Activated CD8-positive, alpha-beta memory T cell treated with anti-CD3 and anti-CD28 coated beads, Interleukin-2, amount 50 U/mL, for 4 hours (primary cell): ENCODE measurements around the gene TNFSF15.

Experiments used
- DNase-seq: peaks from one replicate; pipeline ENCODE4 v3.0.0-alpha.2; 2020

The TNFSF15 gene

DNA sequence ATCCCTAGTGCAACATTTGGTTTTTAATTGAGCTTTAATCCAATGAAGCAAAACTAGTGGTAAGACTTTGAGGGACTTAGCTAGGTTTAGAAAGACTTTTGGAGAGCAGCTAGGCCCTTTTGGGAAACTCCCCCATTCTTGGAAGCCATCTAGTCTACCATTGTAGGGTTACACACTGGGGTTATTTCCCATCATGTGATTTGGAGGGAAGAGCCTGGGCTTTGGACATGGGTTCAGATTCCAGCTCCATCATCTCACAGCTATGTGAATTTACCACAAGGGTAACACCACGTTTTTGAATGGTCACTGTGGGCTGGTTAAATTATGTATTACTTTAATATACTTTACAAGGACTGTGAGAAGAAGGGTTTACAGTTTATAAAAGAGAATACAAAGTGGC lies 18.3 kb upstream of the TNFSF15 start:
- DNase-seq, result no peak

GRCh38 chr9:114823441-114823840 lies 17.6 kb upstream of the TNFSF15 start:
- DNase-seq, result no peak

DNA sequence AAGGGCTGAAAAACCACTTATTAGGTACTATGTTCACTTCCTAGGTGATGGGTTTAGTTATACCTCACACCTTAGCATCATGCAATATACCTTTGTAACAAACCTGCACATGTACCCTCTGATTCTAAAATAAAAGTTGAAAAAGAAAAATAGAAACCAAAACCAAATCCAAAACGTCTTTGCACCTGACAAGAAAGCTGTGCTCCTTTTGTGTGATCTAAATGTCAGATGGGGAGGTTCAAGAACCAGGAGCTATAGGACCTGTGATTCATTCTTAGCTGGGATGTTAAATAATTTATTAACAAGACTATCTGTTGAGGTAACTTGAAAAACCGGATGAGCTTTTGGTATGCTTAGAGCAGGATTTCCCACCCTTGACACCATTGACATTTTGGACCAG lies 16.9 kb upstream of the TNFSF15 start:
- no peak for DNase-seq

DNA sequence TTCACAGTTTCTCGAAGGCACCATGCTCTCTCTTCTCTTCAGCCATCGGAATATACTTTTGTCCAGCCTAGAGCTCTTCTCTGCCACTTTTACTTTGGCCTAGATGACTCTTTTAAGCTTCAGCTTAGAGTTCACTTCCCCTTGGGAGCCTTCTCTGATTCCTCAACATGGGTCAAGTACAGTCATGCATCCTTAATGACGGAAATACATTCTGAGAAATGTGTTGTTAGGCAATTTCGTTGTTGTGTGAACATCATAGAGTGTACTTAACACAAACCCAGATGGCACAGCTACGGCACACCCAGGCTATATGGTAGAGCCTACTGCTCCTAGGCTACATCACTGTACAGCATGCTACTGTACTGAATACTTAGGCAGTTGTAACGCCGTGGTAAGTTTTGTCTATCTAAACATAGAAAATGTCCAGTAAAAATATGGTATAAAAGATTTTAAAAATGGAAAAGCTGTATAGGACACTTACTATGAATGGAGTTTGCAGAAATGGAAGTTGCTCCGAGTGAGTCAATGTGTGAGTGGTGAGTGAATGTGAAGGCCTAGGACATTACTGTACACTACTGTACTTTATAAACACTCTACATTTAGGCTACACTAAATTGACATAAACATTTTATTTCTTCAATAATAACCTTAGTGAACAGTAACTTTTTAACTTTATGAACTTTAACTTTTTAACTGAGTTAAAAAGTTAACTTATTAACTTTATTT lies 15.1 kb upstream of the TNFSF15 start:
- no peak for DNase-seq

DNA sequence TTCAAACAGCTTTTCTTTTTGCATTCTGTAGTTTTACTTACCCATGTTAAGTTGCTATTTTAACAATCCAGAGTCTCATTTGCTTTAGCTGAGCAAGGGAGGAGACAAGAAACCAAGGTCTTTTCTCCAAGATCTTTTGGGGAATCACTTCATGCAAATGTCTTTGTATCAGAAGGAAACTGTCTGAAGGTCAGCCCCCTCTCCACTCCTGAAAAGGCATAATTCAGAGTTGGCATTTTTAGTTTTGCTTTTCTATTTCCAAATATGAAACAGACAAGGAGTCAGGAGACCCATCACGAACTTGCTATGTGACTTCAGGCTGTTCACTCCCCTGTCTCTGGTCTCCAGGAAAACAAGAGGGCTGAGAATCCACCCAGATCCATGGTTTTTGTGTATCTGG lies 12.3 kb upstream of the TNFSF15 start:
- no peak for DNase-seq

DNA sequence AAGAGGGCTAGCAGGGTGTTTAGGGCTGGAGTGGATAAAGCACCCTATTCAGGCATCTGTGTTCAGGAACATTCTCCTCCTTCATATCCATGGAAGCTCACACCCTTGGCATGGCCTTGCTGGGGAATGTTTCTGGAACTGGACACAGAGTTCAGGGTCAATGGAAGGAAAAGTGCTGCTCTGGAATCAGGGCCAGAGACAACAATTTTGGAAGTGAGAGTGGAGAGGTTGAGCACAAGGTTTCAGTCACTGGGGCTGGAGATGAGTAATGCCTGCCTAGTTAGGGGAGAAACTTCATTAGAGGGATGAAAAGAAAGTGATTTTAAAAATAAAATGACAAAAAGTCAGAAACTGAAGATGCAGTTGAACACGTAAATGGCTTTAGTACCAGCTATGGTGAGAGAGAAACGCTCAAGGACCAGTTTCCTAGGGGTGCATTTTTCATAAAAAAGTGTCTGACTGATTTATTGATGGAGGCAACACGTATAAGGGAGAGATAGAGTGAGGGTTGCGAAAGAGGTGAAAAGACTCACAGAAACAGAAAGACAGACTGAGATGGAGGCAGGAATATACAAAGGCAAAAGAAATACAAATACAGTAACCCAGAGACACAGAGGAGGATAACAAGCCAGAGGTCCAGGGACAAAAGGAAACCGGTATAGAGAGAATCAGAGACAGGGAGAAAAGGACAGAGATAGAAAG lies 8.0 kb upstream of the TNFSF15 start:
- DNase-seq, result no peak

GRCh38 chr9:114811966-114812636 lies 6.3 kb upstream of the TNFSF15 start:
- DNase-seq, result no peak

GRCh38 chr9:114811301-114811700 lies 5.5 kb upstream of the TNFSF15 start:
- no peak for DNase-seq

- DNase-seq, result no peak
Measured at GRCh38 chr9:114810614-114811013, 4.8 kb upstream of the TNFSF15 start.

DNA sequence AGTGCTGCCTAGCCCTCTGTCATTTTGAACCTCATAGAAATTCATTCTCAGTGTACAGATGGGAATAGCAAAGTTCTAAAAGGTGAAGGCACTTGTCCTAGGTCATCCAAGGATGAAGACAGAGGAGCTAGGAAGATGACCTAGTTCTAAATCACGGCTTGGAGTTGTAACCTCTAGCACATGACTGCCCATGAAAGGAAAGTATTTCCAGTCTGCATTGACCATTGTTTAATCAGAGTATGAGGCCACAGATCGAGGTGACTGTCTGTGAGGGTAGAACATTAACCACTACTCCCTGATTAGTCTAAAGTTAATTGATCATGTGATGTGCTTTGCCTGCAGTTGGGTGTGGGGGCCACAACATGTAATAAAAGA lies 674 bp upstream of the TNFSF15 start:
- DNase-seq, result no peak

DNA sequence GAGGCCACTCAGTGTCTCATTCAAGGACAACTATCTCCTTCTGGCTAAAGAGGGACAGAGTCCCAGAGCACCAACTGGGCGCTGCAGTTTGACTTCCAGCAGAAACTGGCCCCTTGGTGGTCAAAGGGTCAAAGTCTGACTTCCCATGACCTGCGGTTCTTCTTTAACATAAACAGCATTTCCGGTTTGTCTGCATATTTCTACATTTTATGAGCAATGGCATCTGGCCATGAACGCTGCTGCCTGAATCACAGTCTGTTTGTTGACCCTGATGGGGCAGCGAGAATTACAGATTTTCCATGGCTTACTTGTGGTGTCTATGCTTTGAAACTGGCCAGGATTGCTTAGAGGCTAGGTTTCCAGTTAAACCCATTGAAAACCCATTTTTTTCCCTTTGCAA lies 1.3 kb downstream of the TNFSF15 start:
- no peak for DNase-seq

DNA sequence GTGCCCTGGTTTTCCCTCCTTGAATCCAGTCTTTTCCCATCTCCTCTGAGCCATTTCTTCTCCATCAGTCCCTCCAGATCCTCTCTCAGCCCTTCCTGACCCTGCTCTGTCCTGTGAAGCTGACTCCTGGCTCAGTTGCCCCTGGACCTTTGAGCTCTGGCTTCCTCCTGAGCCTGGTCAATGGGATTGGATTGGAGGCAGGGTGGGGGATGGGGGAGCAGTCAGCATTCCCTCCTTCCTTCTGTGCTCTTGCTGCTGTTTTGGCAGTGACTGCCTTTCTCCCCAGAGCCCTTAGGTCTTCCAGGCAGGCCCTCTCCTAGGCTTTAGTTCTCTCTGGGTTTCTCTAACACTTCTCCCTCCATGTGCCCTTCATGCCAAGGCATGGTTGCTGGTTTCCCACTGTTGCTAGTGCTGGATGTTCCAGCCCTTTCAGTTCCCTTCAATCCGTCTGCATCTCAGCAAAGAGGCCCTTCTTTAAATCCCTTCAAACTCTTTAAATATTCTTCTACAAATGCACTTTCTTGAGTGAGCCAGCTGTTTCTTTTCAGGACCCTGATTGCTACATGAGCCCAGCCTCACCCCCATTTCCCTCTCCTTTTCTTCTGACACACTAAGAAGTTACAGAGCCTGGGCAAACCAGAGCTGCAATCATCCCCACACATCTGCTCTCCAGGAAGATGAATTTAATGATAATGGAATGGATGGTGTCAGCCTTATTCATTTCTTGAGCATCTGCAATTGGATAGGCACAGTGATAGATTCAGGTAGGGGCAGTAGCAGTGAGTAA lies 2.2 kb downstream of the TNFSF15 start:
- DNase-seq, result no peak

- DNase-seq, result no peak
Measured at GRCh38 chr9:114799925-114800324, 5.9 kb downstream of the TNFSF15 start.

- DNase-seq, result no peak
Measured at GRCh38 chr9:114799441-114799840, 6.4 kb downstream of the TNFSF15 start.

- no peak for DNase-seq
Measured at GRCh38 chr9:114798780-114799427, 6.9 kb downstream of the TNFSF15 start.

- DNase-seq, result no peak
Measured at GRCh38 chr9:114798101-114798500, 7.7 kb downstream of the TNFSF15 start.

DNA sequence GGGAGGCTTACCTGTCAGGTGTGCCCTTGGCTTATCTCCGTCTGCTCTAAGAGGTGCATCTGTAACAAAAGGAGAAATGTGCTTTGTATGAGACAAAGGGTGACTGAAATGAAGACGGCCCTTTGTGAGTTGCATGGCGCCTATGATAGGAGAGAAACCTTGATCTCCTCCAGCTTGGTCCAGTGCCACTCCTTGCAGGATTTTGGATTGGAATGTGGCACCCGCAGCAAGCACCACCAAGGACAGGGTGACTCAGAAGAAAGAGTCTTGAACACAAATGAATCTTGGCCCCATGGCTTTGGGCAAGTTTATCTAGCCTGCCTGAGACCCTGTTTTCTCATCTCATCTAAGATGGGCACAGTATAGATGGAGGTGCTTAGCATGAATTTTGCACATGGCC lies 13.4 kb downstream of the TNFSF15 start:
- DNase-seq, result no peak

DNA sequence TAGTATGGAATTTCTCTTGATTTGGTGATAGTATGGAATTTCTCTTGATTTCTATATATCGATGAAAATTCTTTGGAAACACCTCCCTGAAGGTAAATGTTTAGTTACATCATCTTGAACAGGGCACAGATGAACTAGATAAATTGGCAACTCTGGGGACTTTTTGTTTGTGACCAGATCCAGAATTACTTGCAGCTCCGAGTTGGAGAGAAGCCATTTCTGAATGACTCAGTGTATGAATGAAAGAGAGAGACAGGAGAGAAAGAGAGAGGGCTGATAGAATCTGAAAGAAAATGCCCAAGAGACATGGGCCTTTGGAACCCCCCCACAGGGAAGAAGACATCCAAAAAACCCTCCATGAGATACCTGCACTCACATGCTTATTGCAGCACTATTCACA lies 14.1 kb downstream of the TNFSF15 start:
- DNase-seq, result no peak

DNA sequence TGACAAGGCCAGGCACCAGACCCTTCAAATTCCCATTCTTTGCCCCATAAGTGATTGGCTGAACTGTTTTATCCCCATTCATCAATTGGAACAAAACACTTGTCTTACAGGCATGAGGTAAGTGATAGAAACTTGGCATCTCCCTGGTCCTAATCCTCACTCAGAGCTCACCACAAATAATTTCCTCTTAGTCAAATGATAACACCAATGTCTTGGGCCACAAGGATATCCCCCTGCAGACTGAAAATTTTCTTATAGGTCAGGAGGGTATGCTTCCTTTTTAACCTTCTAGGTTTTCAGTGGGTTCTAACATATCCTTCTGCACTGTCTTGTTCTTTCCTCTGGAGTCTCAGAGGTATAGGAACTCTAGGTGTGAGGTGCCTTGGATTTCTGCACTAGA lies 14.5 kb downstream of the TNFSF15 start:
- no peak for DNase-seq

DNA sequence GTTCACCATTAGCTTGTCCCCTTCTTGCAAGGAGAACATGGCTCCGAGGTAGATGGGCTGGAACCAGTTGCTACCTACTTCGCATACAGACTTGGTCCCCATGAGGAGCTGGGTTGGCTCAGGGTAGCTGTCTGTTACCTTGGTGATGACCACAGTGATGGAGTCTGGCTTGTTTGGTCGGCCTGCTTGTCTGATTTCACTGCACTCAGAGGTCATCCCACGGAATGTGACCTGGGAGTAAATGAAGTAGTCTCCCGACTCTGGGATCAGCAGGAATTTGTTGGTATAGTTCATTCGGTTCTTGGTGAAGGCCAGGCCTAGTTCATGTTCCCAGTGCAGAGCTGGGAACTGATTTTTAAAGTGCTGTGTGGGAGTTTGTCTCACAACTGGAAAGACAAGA lies 15.3 kb downstream of the TNFSF15 start:
- no peak for DNase-seq

GRCh38 chr9:114789006-114789405 lies 16.8 kb downstream of the TNFSF15 start:
- DNase-seq, result no peak

DNA sequence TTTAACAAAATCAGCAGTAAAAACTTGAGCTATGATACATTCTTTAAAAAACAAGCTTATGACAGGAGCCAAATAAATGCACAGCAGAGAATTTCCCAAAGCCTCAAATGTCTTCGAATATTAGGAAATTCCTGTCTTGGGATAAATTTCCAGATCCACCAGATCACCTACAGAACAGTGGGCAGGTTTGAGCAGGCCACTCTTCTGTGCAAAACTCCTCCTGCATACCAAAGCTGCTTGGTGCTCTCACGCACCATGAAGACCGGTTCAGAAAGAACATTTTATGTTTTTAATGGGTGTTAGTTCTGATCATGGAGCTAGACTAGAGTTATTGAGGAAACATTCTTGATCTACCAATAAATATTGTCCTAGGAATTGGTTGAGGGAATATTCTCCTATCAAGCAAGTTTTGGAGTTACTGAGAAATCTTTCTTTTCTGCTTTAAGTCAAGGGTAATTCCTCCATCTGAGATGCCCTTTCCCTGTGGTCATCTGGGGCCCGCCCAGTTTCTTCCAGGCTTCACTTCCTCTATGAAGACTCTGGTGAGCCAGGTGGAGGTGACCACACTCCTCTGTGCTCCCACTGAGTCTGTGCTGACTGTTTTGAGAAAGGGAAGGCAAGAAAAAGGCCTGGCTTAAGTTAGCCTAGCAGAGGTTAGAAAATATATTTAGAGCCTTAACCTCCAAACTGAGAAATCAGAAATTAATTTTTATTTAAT lies 17.9 kb downstream of the TNFSF15 start:
- no peak for DNase-seq
